Neural cell (in vitro differentiated cells): ENCODE results near the gene OR6V1. TPM values are rescaled to one million over a fixed set of nuclear protein-coding genes. Genes with fewer than 3 reads are reported as not detected.
"Not testable (repeated sequence)": the region's sequence is repeated elsewhere in the genome, so short reads cannot be mapped to it uniquely, and the experiment has no call there.

Experiments used
- H2AFZ ChIP-seq: fragments of 200-600, 300-800 bp; sonication (generic), shearing (Covaris generic); 2 replicates; pipeline ENCODE4 v1.6.0; 2014; ENCODE audit warnings: low read depth, mild to moderate bottlenecking, antibody characterized with exemption, low read length, moderate library complexity
- H3F3A ChIP-seq: fragments of 200-600 bp; shearing (Covaris generic); 2 replicates; pipeline ENCODE4 v1.6.1; 2016; ENCODE audit warnings: mild to moderate bottlenecking, moderate library complexity, mixed read lengths, antibody characterized with exemption, low read length; ENCODE audit not compliant: insufficient read depth, poor library complexity, severe bottlenecking
- H3K27ac ChIP-seq: fragments of 200-600, 300-800 bp; sonication (generic), shearing (Covaris generic); 2 replicates; pipeline ENCODE4 v1.5.1; 2014; ENCODE audit warnings: mild to moderate bottlenecking, low read length, moderate library complexity
- H3K27me3 ChIP-seq: fragments of 300-800, 200-600 bp; sonication (generic), shearing (Covaris generic); 2 replicates; pipeline ENCODE4 v1.6.0; 2014; ENCODE audit warnings: mild to moderate bottlenecking, low read depth, low read length, moderate library complexity; ENCODE audit not compliant: insufficient read depth
- H3K36me3 ChIP-seq: fragments of 300-800, 200-600 bp; sonication (generic), shearing (Covaris generic); 2 replicates; pipeline ENCODE4 v1.5.1; 2014; ENCODE audit warnings: mild to moderate bottlenecking, antibody characterized with exemption, low read length, moderate library complexity; ENCODE audit not compliant: insufficient read depth
- H3K4me2 ChIP-seq: fragments of 300-800, 200-600 bp; sonication (generic), shearing (Covaris generic); 2 replicates; pipeline ENCODE4 v1.6.0; 2014; ENCODE audit warnings: mild to moderate bottlenecking, low read length
- H3K4me3 ChIP-seq: fragments of 300-800, 200-600 bp; sonication (generic), shearing (Covaris generic); 2 replicates; pipeline ENCODE4 v1.5.1; 2014; ENCODE audit warnings: mild to moderate bottlenecking, low read length, moderate library complexity
- H3K79me2 ChIP-seq: fragments of 200-600 bp; shearing (Covaris generic); replicated peaks from 2 replicates; pipeline ENCODE4 v1.6.0; 2014; ENCODE audit warnings: mild to moderate bottlenecking, low read length, moderate library complexity; ENCODE audit not compliant: insufficient read depth
- H3K9ac ChIP-seq: fragments of 300-800, 200-600 bp; sonication (generic), shearing (Covaris generic); 2 replicates; pipeline ENCODE4 v1.6.1; 2016; ENCODE audit warnings: mild to moderate bottlenecking, low read length, mixed read lengths
- H3K9me2 ChIP-seq: fragments of 200-600 bp; shearing (Covaris generic); 2 replicates; pipeline ENCODE4 v1.6.1; 2016; ENCODE audit warnings: mild to moderate bottlenecking, low read length, mixed read lengths; ENCODE audit not compliant: insufficient read depth
- H3K9me3 ChIP-seq: fragments of 200-600, 300-800 bp; sonication (generic), shearing (Covaris generic); 2 replicates; pipeline ENCODE4 v1.6.1; 2016; ENCODE audit warnings: mild to moderate bottlenecking, mixed run types, low read length, moderate library complexity, mixed read lengths
- H4K20me1 ChIP-seq: fragments of 200-600 bp; shearing (Covaris generic); 2 replicates; pipeline ENCODE4 v1.6.1; 2016; ENCODE audit warnings: mild to moderate bottlenecking, mixed run types; ENCODE audit not compliant: insufficient read depth
- CTCF ChIP-seq: fragments of 450-650 bp; IDR thresholded peaks from 2 replicates; pipeline ENCODE4 v1.5.1; 2014; ENCODE audit warnings: antibody characterized with exemption, mild to moderate bottlenecking, moderate library complexity; ENCODE audit not compliant: poor library complexity, severe bottlenecking
- EP300 ChIP-seq: fragments of 450-650 bp; conservative IDR thresholded peaks from 2 replicates; pipeline ENCODE4 v1.6.1; 2014; ENCODE audit warnings: antibody characterized with exemption, mild to moderate bottlenecking, moderate library complexity; ENCODE audit not compliant: poor library complexity, severe bottlenecking
- EZH2 ChIP-seq: fragments of 200-600, 300-800 bp; shearing (Covaris generic), sonication (generic); IDR thresholded peaks from 2 replicates; pipeline ENCODE4 v1.6.1; 2014; ENCODE audit warnings: antibody characterized with exemption, low read length, borderline replicate concordance, mild to moderate bottlenecking; ENCODE audit not compliant: insufficient read depth, poor library complexity, severe bottlenecking
- MXI1 ChIP-seq: fragments of 450-650 bp; conservative IDR thresholded peaks from 2 replicates; pipeline ENCODE4 v1.6.1; 2014; ENCODE audit warnings: antibody characterized with exemption, mild to moderate bottlenecking; ENCODE audit not compliant: poor library complexity, severe bottlenecking
- POLR2AphosphoS5 ChIP-seq: IDR thresholded peaks from 2 replicates; pipeline ENCODE4 v1.6.1; 2012
- RAD21 ChIP-seq: fragments of 450-650 bp; conservative IDR thresholded peaks from 2 replicates; pipeline ENCODE4 v1.6.1; 2014; ENCODE audit warnings: antibody characterized with exemption, mild to moderate bottlenecking, moderate library complexity
- REST ChIP-seq: IDR thresholded peaks from 2 replicates; pipeline ENCODE4 v1.6.1; 2012; ENCODE audit warnings: borderline replicate concordance
- SMC3 ChIP-seq: fragments of 450-650 bp; conservative IDR thresholded peaks from 2 replicates; pipeline ENCODE4 v1.6.1; 2014; ENCODE audit warnings: antibody characterized with exemption, mild to moderate bottlenecking, moderate library complexity; ENCODE audit not compliant: poor library complexity
- TAF1 ChIP-seq: IDR thresholded peaks from 2 replicates; pipeline ENCODE4 v1.6.1; 2012; ENCODE audit warnings: low read depth
- polyA plus RNA-seq: library from polyadenylated mRNA; depleted of rRNA; stranded (reverse); fragments of >200 nt; gene quantifications from 2 replicates; pipeline ENCODE4 v1.2.3, GENCODE V29; 2014

OR6V1 gene
- polyA plus RNA-seq, 1 donor from 2014 or later: not detected

GRCh38 chr7:143085610-143086009 lies 33.5 kb downstream of the OR6V1 start:
- not testable (repeated sequence) for H2AFZ ChIP-seq, H3K79me2 ChIP-seq, H3K4me2 ChIP-seq, H3K36me3 ChIP-seq, H3K4me3 ChIP-seq, H3K27ac ChIP-seq, H4K20me1 ChIP-seq, H3K9me2 ChIP-seq, H3K27me3 ChIP-seq, H3K9ac ChIP-seq, H3F3A ChIP-seq, H3K9me3 ChIP-seq

- H3K9me2 ChIP-seq, H3K27ac ChIP-seq, H4K20me1 ChIP-seq, H3K27me3 ChIP-seq, H3K9ac ChIP-seq, H3K36me3 ChIP-seq, H3K9me3 ChIP-seq, H3F3A ChIP-seq, H2AFZ ChIP-seq, H3K4me3 ChIP-seq, H3K79me2 ChIP-seq, H3K4me2 ChIP-seq: not testable (repeated sequence)
Observed at GRCh38 chr7:143088549-143089231, 36.5 kb downstream of the OR6V1 start.

GRCh38 chr7:143096146-143096545 lies 44.0 kb downstream of the OR6V1 start:
- Histone ChIP-seq H3K27me3 (no peaks in the 10 kb centered on the region), H3K4me3 (no peak overlapping the region), H3K4me2 (no peak overlapping the region), H4K20me1 (no peaks in the 10 kb centered on the region), H3K9me3 (no peaks in the 10 kb centered on the region), H3K79me2 (no peaks in the 10 kb centered on the region), H3K36me3 (no peaks in the 10 kb centered on the region), H3K9ac (no peak overlapping the region), H2AFZ (no peak overlapping the region), H3K9me2 (no peaks in the 10 kb centered on the region), H3K27ac (no peak overlapping the region), H3F3A (no peaks in the 10 kb centered on the region)
- TF ChIP-seq TAF1 (no peak), MXI1 (no peak), REST (no peak), EZH2 (no peak), RAD21 (no peak), CTCF (no peak), SMC3 (no peak), EP300 (no peak), POLR2AphosphoS5 (no peak)

GRCh38 chr7:143099579-143099978 lies 47.4 kb downstream of the OR6V1 start:
- H2AFZ ChIP-seq, H3K9me3 ChIP-seq: not testable (repeated sequence)

More at GRCh38 chr7:143099579-143099978, 47.4 kb downstream of the OR6V1 start:
- H4K20me1 ChIP-seq, H3K36me3 ChIP-seq, H3K4me3 ChIP-seq, H3F3A ChIP-seq, H3K9me2 ChIP-seq, H3K27me3 ChIP-seq, H3K4me2 ChIP-seq, H3K79me2 ChIP-seq, H3K9ac ChIP-seq, H3K27ac ChIP-seq: not testable (repeated sequence)
